Keratinocyte (primary cell): ENCODE measurements around the gene MLH1.

Source experiments
- EZH2 ChIP-seq: IDR thresholded peaks from one replicate; pipeline ENCODE4 v1.6.1; 2012; ENCODE audit warnings: inconsistent platforms, mild to moderate bottlenecking, low read length, moderate library complexity
- TF ChIP-seq, protein P1 (sequence below), 3 experiments: IDR thresholded peaks in 1 of 3; conservative IDR thresholded peaks in 1 of 3; optimal IDR thresholded peaks in 1 of 3; 2 replicates in 2 of 3; 3 replicates in 1 of 3; pipeline versions ENCODE3 to v1.5.1; 2011; ENCODE audit warnings: low read length in 3 of 3, mild to moderate bottlenecking in 3 of 3, moderate library complexity in 2 of 3, control low read depth in 1 of 3, inconsistent platforms in 1 of 3; ENCODE audit not compliant: insufficient read depth in 2 of 3; ENCODE audit errors: extremely low read depth in 1 of 3

DNA sequence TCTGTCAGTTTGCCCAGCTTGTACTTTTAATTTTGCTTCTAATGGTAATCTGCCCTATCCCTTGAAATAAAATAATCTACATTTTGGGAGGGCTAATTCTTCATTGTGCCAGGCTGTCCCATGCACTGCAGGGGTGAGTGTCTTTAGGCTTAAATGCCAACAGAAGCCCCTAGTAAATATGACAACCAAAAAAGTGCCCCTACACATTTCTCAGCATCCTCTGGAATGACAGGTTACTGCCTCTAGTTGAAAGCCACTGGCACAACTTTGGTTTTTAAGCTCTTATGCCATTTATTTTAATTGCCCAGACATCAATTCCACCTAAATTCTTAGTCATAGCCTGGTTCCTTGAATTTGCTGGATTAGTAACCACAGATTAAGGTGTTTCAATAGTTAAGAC is 3.8 kb upstream of the MLH1 start:
- TF ChIP-seq, protein P1, sequence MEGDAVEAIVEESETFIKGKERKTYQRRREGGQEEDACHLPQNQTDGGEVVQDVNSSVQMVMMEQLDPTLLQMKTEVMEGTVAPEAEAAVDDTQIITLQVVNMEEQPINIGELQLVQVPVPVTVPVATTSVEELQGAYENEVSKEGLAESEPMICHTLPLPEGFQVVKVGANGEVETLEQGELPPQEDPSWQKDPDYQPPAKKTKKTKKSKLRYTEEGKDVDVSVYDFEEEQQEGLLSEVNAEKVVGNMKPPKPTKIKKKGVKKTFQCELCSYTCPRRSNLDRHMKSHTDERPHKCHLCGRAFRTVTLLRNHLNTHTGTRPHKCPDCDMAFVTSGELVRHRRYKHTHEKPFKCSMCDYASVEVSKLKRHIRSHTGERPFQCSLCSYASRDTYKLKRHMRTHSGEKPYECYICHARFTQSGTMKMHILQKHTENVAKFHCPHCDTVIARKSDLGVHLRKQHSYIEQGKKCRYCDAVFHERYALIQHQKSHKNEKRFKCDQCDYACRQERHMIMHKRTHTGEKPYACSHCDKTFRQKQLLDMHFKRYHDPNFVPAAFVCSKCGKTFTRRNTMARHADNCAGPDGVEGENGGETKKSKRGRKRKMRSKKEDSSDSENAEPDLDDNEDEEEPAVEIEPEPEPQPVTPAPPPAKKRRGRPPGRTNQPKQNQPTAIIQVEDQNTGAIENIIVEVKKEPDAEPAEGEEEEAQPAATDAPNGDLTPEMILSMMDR (optimal IDR thresholded peaks at IDR 0.05 in 1 of 3, IDR thresholded peaks at IDR 0.05 in 1 of 3, conservative IDR thresholded peaks at IDR 0.05 in 1 of 3; ENCODE audit: extremely low read depth in 1 of 3, insufficient read depth in 2 of 3, low read length in 3 of 3), result no peak
- no peak for TF ChIP-seq EZH2
